HFFc6 (cell line): Measurements from ENCODE around the gene IQCN. TPM values are rescaled to one million over a fixed set of nuclear protein-coding genes. Genes with fewer than 3 reads are reported as not detected.
"Not testable (repeated sequence)": the region's sequence is repeated elsewhere in the genome, so short reads cannot be mapped to it uniquely, and the experiment has no call there.

Experiments used
- DNase-seq: peaks from one replicate; pipeline ENCODE4 v3.0.0-alpha.2; 2018
- H3K27ac Mint-ChIP-seq: 2 replicates; pipeline ENCODE4 v1.8.0; 2020; ENCODE audit warnings: mild to moderate bottlenecking, mixed read lengths
- H3K27me3 Mint-ChIP-seq: 2 replicates; pipeline ENCODE4 v1.8.0; 2021; ENCODE audit warnings: mild to moderate bottlenecking, moderate library complexity, mixed read lengths; ENCODE audit not compliant: insufficient read depth
- H3K36me3 Mint-ChIP-seq: 2 replicates; pipeline ENCODE4 v1.8.0; 2021; ENCODE audit warnings: low read depth, mixed read lengths
- H3K4me1 Mint-ChIP-seq: 2 replicates; pipeline ENCODE4 v1.8.0; 2020; ENCODE audit warnings: low read depth, mixed read lengths
- H3K4me3 Mint-ChIP-seq: 2 replicates; pipeline ENCODE4 v1.8.0; 2020; ENCODE audit warnings: mild to moderate bottlenecking, moderate library complexity, mixed read lengths
- H3K9me3 Mint-ChIP-seq: 2 replicates; pipeline ENCODE4 v1.8.0; 2020; ENCODE audit warnings: mild to moderate bottlenecking, mixed read lengths
- CTCF ChIP-seq: fragments of 200-600 bp; sonication (generic); IDR thresholded peaks from 2 replicates; pipeline ENCODE4 v1.5.0; 2021; ENCODE audit warnings: antibody characterized with exemption, mild to moderate bottlenecking
- microRNA-seq: library from miRNA; unstranded; fragments of <30 nt; microRNA quantifications from one replicate; pipeline ENCODE4, GENCODE V29; 2019
- total RNA-seq, 6 experiments: library from RNA; stranded (reverse); fragmentation: NEBNext Ultra II Directional; extraction: Animal tissue kit (Norgen Biotek cat#: 25700); gene quantifications; 2 replicates in 1 of 6; 3 replicates in 5 of 6; pipeline ENCODE4 v1.2.3, GENCODE V29; 2021

IQCN gene
- total RNA-seq, 6 experiments from 2014 or later = 0.40 to 0.87 (median 0.55) TPM

- H3K4me3 Mint-ChIP-seq = no peak overlapping the region
- DNase-seq = peak; percentile 33
- H3K27ac Mint-ChIP-seq = no peak overlapping the region
- no peaks in the 10 kb centered on the region for H3K36me3 Mint-ChIP-seq
- H3K27me3 Mint-ChIP-seq = peaks cover 13% of the 10 kb centered on the region
- no peaks in the 10 kb centered on the region for H3K9me3 Mint-ChIP-seq
- H3K4me1 Mint-ChIP-seq = peaks cover 22% of the 10 kb centered on the region
- TF ChIP-seq CTCF = no peak
Observed at GRCh38 chr19:18214779-18215433, 59.3 kb downstream of the IQCN start.

- Mint-ChIP-seq H3K27me3 (peaks cover 3% of the 10 kb centered on the region), H3K4me1 (peaks cover 42% of the 10 kb centered on the region)
- no peak for TF ChIP-seq CTCF
Observed at GRCh38 chr19:18211683-18212082, 62.6 kb downstream of the IQCN start.

GRCh38 chr19:18209912-18210311 lies 64.3 kb downstream of the IQCN start:
- H3K4me1 Mint-ChIP-seq = peaks cover 42% of the 10 kb centered on the region
- H3K4me3 Mint-ChIP-seq, H3K27ac Mint-ChIP-seq, DNase-seq, H3K9me3 Mint-ChIP-seq, H3K27me3 Mint-ChIP-seq, H3K36me3 Mint-ChIP-seq: not testable (repeated sequence)

More at GRCh38 chr19:18211683-18212082, 62.6 kb downstream of the IQCN start:
- H3K36me3 Mint-ChIP-seq = no peaks in the 10 kb centered on the region
- H3K4me3 Mint-ChIP-seq = no peak overlapping the region
- H3K27ac Mint-ChIP-seq = no peak overlapping the region
- no peaks in the 10 kb centered on the region for H3K9me3 Mint-ChIP-seq
- DNase-seq = no peak

GRCh38 chr19:18208098-18208951 lies 65.9 kb downstream of the IQCN start:
- Mint-ChIP-seq H3K9me3 (no peaks in the 10 kb centered on the region), H3K4me1 (peaks cover 39% of the 10 kb centered on the region), H3K27ac (peak overlapping the region; percentile 67), H3K27me3 (peaks cover 3% of the 10 kb centered on the region), H3K36me3 (no peaks in the 10 kb centered on the region), H3K4me3 (peak overlapping the region; percentile 68)
- TF ChIP-seq CTCF = peak; percentile 89
- peak; percentile 74 for DNase-seq

Small RNA genes lying within 50 kb of the gene (microRNA-seq; reads per million reads assigned to microRNA genes)
- 3.1 reads per million for gene MIR3188

Other genes with a start within 250 kb of the IQCN start
- gene IL12RB1, start 187.5 kb downstream of the IQCN start, total RNA-seq = under 1 TPM in 1 of 6 experiments, not detected in 5; 0.10 TPM
- 10 to 100 TPM; 12.2 to 17.4 (median 13.2) TPM for gene MAST3, start 176.7 kb downstream of the IQCN start, total RNA-seq
- gene PIK3R2, start 121.3 kb downstream of the IQCN start, total RNA-seq = 10 to 100 TPM; 51.9 to 66.1 (median 56.0) TPM
- 1 to 10 TPM; 4.9 to 9.0 (median 6.0) TPM for gene IFI30, start 100.6 kb downstream of the IQCN start, total RNA-seq
- gene MPV17L2, start 81.2 kb downstream of the IQCN start, total RNA-seq = 10 to 100 TPM in 5 of 6 experiments, 1 to 10 TPM in 1; 9.7 to 14.9 (median 13.1) TPM
- gene RAB3A, start 70.4 kb downstream of the IQCN start, total RNA-seq = 1 to 10 TPM; 6.1 to 9.0 (median 7.3) TPM
- under 1 TPM in 1 of 6 experiments, not detected in 5; 0.14 TPM for gene PDE4C, start 48.0 kb downstream of the IQCN start, total RNA-seq
- gene JUND, start 7.2 kb upstream of the IQCN start, total RNA-seq = 10 to 100 TPM; 70.3 to 99.9 (median 91.7) TPM
- gene LSM4, start 48.6 kb upstream of the IQCN start, total RNA-seq = 100 to 1,000 TPM; 175 to 217 (median 202) TPM
- 10 to 100 TPM; 30.5 to 54.1 (median 32.4) TPM for gene PGPEP1, start 66.1 kb upstream of the IQCN start, total RNA-seq
- 10 to 100 TPM; 21.3 to 36.9 (median 24.9) TPM for gene GDF15, start 111.7 kb upstream of the IQCN start, total RNA-seq
- gene LRRC25, start 123.2 kb upstream of the IQCN start, total RNA-seq = not detected
- 10 to 100 TPM; 76.4 to 84.3 (median 80.4) TPM for gene SSBP4, start 144.9 kb upstream of the IQCN start, total RNA-seq
- 1 to 10 TPM; 2.3 to 3.7 (median 3.2) TPM for gene ISYNA1, start 163.7 kb upstream of the IQCN start, total RNA-seq
- gene ELL, start 247.6 kb upstream of the IQCN start, total RNA-seq = 10 to 100 TPM; 15.7 to 17.8 (median 16.4) TPM